Activated CD4-positive, alpha-beta T cell treated with anti-CD3 and anti-CD28 coated beads for 36 hours (primary cell): ENCODE data around the gene COL17A1. TPM values are rescaled to one million over a fixed set of nuclear protein-coding genes. Genes with fewer than 3 reads are reported as not detected.

Experiments
- ATAC-seq: fragments of 200-7000 bp; cut with Tn5 transposase; one replicate; pipeline ENCODE4 v1.10.0; 2021; ENCODE audit warnings: mild to moderate bottlenecking, moderate library complexity
- CTCF ChIA-PET: fragments of 350-600 bp; sonication (Branson Sonifier 250); formaldehyde crosslinking; loops from one replicate; lab custom pipeline; 2021; ENCODE audit warnings: antibody characterized with exemption; lab: Charles Lee
- POLR2A ChIA-PET: fragments of 350-600 bp; sonication (Branson Sonifier 250); formaldehyde crosslinking; loops from one replicate; lab custom pipeline; 2021; ENCODE audit warnings: antibody characterized with exemption, inconsistent platforms; lab: Charles Lee
- DNase-seq: peaks from one replicate; pipeline ENCODE4 v3.0.0-alpha.2; 2020
- H3K27ac Mint-ChIP-seq: one replicate; pipeline ENCODE4 v1.8.0; 2021; ENCODE audit warnings: mixed read lengths
- H3K27me3 Mint-ChIP-seq: one replicate; pipeline ENCODE4 v1.8.0; 2021; ENCODE audit warnings: mixed read lengths
- H3K36me3 Mint-ChIP-seq: one replicate; pipeline ENCODE4 v1.8.0; 2021; ENCODE audit warnings: low read depth, mixed read lengths
- H3K4me1 Mint-ChIP-seq: one replicate; pipeline ENCODE4 v1.8.0; 2021; ENCODE audit warnings: mixed read lengths
- H3K4me3 Mint-ChIP-seq: one replicate; pipeline ENCODE4 v1.8.0; 2021; ENCODE audit warnings: mild to moderate bottlenecking, moderate library complexity, mixed read lengths
- H3K9me3 Mint-ChIP-seq: one replicate; pipeline ENCODE4 v1.8.0; 2021; ENCODE audit warnings: low read depth, mixed read lengths
- intact Hi-C, 2 experiments: fragments of 100-400 bp; cut with DNase I in 1 of 2; cut with micrococcal nuclease in 1 of 2; formaldehyde crosslinking; loops; one replicate each; pipeline versions ENCODE4 v1.14.2 to v1.15.1; 2022 to 2024; cut with DNase I, micrococcal nuclease
- total RNA-seq, 2 experiments: library from RNA; stranded (reverse); gene quantifications; one replicate each; pipeline ENCODE4 v1.2.3, GENCODE V29; 2021

The COL17A1 gene
- total RNA-seq, 2 experiments from 2014 or later, result not detected

DNA sequence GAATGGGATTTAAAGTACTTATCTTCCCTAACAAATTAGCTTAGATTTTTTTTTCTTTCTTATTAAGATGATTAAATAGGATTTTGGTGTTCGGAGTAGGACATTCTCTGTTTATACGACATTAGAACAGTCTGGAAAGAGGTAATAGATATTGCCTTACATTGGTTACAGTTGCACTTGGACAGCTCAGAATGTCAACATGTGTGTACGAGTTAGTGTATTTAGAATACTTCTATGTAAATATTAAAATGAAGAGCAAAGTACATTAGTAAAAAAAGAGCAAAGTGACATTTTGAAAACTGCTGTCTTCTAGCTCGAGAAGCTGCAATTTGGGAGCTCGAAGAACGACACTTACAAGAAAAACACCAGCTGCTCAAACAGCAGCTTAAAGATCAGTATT lies 67.2 kb downstream of the COL17A1 start:
- ATAC-seq, result no peak
- Mint-ChIP-seq H3K36me3 (peaks cover 41% of the 10 kb centered on the region), H3K4me1 (peaks cover 21% of the 10 kb centered on the region), H3K9me3 (no peaks in the 10 kb centered on the region), H3K4me3 (no peak overlapping the region), H3K27me3 (no peaks in the 10 kb centered on the region), H3K27ac (no peak overlapping the region)
- POLR2A ChIA-PET, result no interaction called here
- intact Hi-C loops, result no loop called here
- CTCF ChIA-PET, result interaction anchor here (0.5 to 1.8 kb wide), 12 partner anchors 8 to 430 kb away, joined by 3 to 8 read pairs (median 4); no protein-coding TSS in a partner anchor
- no peak for DNase-seq

GRCh38 chr10:104016661-104017060 lies 69.0 kb downstream of the COL17A1 start:
- H3K4me1 Mint-ChIP-seq, result peaks cover 21% of the 10 kb centered on the region
- H3K4me3 Mint-ChIP-seq, result no peak overlapping the region
- H3K27me3 Mint-ChIP-seq, result no peaks in the 10 kb centered on the region
- no peaks in the 10 kb centered on the region for H3K9me3 Mint-ChIP-seq
- no peak for ATAC-seq
- ChIA-PET CTCF (interaction anchor here (1.5 to 1.8 kb wide), 4 partner anchors 10 to 129 kb away, joined by 3 to 8 read pairs (median 4); no protein-coding TSS in a partner anchor), POLR2A (interaction anchor here (1.1 kb wide), 1 partner anchor 128 kb away, joined by 3 read pairs; no protein-coding TSS in a partner anchor)
- peaks cover 32% of the 10 kb centered on the region for H3K36me3 Mint-ChIP-seq
- intact Hi-C loops, result loop anchor here in 1 of 2 experiments (1.0 kb wide), 1 partner anchor 106 kb away; the partner anchor contains the start of gene SFR1
- no peak for DNase-seq
- no peak overlapping the region for H3K27ac Mint-ChIP-seq

GRCh38 chr10:104014176-104014575 lies 71.5 kb downstream of the COL17A1 start:
- peaks cover 21% of the 10 kb centered on the region for H3K36me3 Mint-ChIP-seq

GRCh38 chr10:104013489-104013888 lies 72.2 kb downstream of the COL17A1 start:
- H3K4me1 Mint-ChIP-seq, result peaks cover 7% of the 10 kb centered on the region
- DNase-seq, result no peak
- no peaks in the 10 kb centered on the region for H3K9me3 Mint-ChIP-seq
- H3K27me3 Mint-ChIP-seq, result no peaks in the 10 kb centered on the region
- intact Hi-C loops, result no loop called here
- ATAC-seq, result no peak
- CTCF ChIA-PET, result interaction anchor here (0.9 to 3.6 kb wide), 6 partner anchors 8 to 129 kb away, joined by 3 to 11 read pairs (median 6); no protein-coding TSS in a partner anchor
- POLR2A ChIA-PET, result no interaction called here
- peaks cover 17% of the 10 kb centered on the region for H3K36me3 Mint-ChIP-seq
- no peak overlapping the region for H3K4me3 Mint-ChIP-seq
- H3K27ac Mint-ChIP-seq, result no peak overlapping the region

More at GRCh38 chr10:104014176-104014575, 71.5 kb downstream of the COL17A1 start:
- Mint-ChIP-seq H3K27ac (no peak overlapping the region), H3K4me1 (peaks cover 7% of the 10 kb centered on the region), H3K9me3 (no peaks in the 10 kb centered on the region), H3K27me3 (no peaks in the 10 kb centered on the region), H3K4me3 (no peak overlapping the region)
- ChIA-PET POLR2A (no interaction called here), CTCF (interaction anchor here (0.9 to 2.8 kb wide), 6 partner anchors 9 to 129 kb away, joined by 4 to 11 read pairs (median 4); no protein-coding TSS in a partner anchor)
- no peak for ATAC-seq
- no peak for DNase-seq
- intact Hi-C loops, result no loop called here

DNA sequence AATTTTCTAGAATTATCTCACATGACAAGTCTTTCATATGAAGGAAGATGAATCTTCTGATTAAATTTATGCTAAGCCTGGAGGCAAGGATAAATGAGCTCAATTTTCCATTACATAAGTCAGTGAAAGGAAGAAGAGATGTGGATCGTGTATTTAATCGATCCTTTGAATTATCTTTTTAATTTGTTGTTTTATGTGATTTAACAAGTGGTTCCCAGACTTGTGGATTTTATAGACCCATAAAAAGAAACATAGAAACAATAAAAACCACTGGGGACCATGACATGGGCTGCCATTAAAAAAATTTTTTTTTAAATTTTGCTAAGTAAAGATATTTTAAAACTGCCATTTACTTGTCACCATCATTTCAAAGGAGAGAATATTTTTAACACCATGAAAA lies 73.8 kb downstream of the COL17A1 start:
- no peaks in the 10 kb centered on the region for H3K27me3 Mint-ChIP-seq
- no peak overlapping the region for H3K27ac Mint-ChIP-seq
- POLR2A ChIA-PET, result no interaction called here
- CTCF ChIA-PET, result interaction anchor here (0.6 to 3.6 kb wide), 6 partner anchors 10 to 397 kb away, joined by 3 to 11 read pairs (median 3); no protein-coding TSS in a partner anchor
- DNase-seq (no peak), ATAC-seq (no peak)
- H3K4me1 Mint-ChIP-seq, result peaks cover 2% of the 10 kb centered on the region
- intact Hi-C loops, result no loop called here
- peaks cover 20% of the 10 kb centered on the region for H3K36me3 Mint-ChIP-seq
- H3K4me3 Mint-ChIP-seq, result no peak overlapping the region
- H3K9me3 Mint-ChIP-seq, result no peaks in the 10 kb centered on the region

DNA sequence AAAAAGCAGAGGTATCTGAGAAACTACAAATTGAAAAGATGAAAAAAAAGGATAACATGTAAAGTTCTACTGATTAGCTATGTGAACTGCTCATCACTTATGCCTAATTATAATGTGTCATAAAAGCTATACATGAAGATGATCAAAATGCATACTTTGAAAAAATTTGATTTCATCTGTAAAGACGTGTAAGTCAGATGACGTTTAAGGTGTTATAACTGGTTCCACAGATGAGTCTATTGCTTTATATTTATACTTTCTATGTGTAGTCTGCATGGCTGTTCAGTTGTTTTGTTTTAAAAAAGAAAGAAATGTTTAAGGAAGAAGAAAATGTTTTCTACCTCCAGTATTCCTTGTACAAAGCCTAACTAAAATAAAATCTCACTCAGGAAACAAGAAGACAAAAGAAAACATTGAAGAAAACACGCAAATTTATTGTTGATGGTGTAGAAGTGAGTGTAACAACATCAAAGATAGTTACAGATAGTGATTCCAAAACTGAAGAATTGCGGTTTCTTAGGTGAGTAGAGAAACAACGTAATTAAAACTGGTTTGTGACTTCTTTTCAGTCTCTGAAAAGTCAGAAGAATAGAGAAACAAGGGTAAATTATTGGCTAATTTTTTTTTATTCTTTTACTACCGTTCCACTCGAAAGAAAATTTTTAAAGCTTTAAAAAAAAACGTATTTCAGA lies 80.4 kb downstream of the COL17A1 start:
- POLR2A ChIA-PET, result interaction anchor here (0.6 to 0.7 kb wide), 3 partner anchors 88 to 1092 kb away, joined by 3 to 6 read pairs (median 4); partner anchors contain the start of gene SFR1
- Mint-ChIP-seq H3K27me3 (no peaks in the 10 kb centered on the region), H3K4me3 (no peak overlapping the region), H3K36me3 (peaks cover 40% of the 10 kb centered on the region), H3K27ac (peak overlapping the region; percentile 43), H3K9me3 (no peaks in the 10 kb centered on the region), H3K4me1 (peaks cover 8% of the 10 kb centered on the region)
- peak; percentile 63 for ATAC-seq
- DNase-seq, result no peak
- CTCF ChIA-PET, result interaction anchor here (0.8 to 2.5 kb wide), 4 partner anchors 9 to 117 kb away, joined by 3 to 11 read pairs (median 4); no protein-coding TSS in a partner anchor
- intact Hi-C loops, result no loop called here

GRCh38 chr10:104002911-104003310 lies 82.8 kb downstream of the COL17A1 start:
- no peaks in the 10 kb centered on the region for H3K27me3 Mint-ChIP-seq
- DNase-seq (no peak), ATAC-seq (no peak)
- peaks cover 46% of the 10 kb centered on the region for H3K36me3 Mint-ChIP-seq
- ChIA-PET POLR2A (no interaction called here), CTCF (interaction anchor here (0.7 to 1.1 kb wide), 2 partner anchors 8 to 15 kb away, joined by 3 to 4 read pairs; no protein-coding TSS in a partner anchor)
- H3K9me3 Mint-ChIP-seq, result no peaks in the 10 kb centered on the region
- H3K4me1 Mint-ChIP-seq, result peaks cover 8% of the 10 kb centered on the region
- no peak overlapping the region for H3K4me3 Mint-ChIP-seq
- intact Hi-C loops, result no loop called here
- no peak overlapping the region for H3K27ac Mint-ChIP-seq

- Mint-ChIP-seq H3K9me3 (no peaks in the 10 kb centered on the region), H3K4me3 (no peak overlapping the region), H3K27ac (no peak overlapping the region), H3K36me3 (peaks cover 48% of the 10 kb centered on the region), H3K4me1 (peaks cover 16% of the 10 kb centered on the region), H3K27me3 (no peaks in the 10 kb centered on the region)
- DNase-seq, result no peak
- ChIA-PET CTCF (interaction anchor here (0.9 to 1.8 kb wide), 3 partner anchors 9 to 109 kb away, joined by 3 to 4 read pairs (median 3); no protein-coding TSS in a partner anchor), POLR2A (no interaction called here)
- intact Hi-C loops, result no loop called here
- no peak for ATAC-seq
Observed at GRCh38 chr10:103998805-103999204, 86.9 kb downstream of the COL17A1 start.

DNA sequence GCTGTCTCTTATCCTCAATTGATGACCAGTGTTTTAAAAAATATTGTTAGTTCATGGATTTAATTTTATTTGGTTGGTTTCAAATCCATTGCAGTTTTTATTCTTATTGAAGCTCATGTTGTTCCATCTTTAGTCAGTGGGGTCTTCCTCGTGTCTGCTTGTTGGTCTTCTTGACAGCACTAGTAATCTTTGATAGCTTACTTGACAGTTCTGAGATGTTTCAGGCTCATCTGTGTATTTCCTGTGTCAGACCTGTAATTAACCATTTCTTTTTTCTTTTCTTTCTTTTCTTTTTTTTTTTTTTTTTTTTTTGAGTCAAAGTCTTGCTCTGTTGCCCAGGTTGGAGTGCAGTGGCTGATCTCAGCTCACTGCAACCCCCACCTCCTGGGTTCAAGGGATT lies 90.5 kb downstream of the COL17A1 start:
- peaks cover 18% of the 10 kb centered on the region for H3K4me1 Mint-ChIP-seq
- H3K27ac Mint-ChIP-seq, result no peak overlapping the region
- intact Hi-C loops, result no loop called here
- CTCF ChIA-PET, result interaction anchor here (0.7 to 1.1 kb wide), 3 partner anchors 8 to 945 kb away, joined by 3 to 4 read pairs (median 3); no protein-coding TSS in a partner anchor
- peaks cover 36% of the 10 kb centered on the region for H3K36me3 Mint-ChIP-seq
- no peak overlapping the region for H3K4me3 Mint-ChIP-seq
- DNase-seq (no peak), ATAC-seq (no peak)
- no peaks in the 10 kb centered on the region for H3K27me3 Mint-ChIP-seq
- no peaks in the 10 kb centered on the region for H3K9me3 Mint-ChIP-seq
- POLR2A ChIA-PET, result no interaction called here

DNA sequence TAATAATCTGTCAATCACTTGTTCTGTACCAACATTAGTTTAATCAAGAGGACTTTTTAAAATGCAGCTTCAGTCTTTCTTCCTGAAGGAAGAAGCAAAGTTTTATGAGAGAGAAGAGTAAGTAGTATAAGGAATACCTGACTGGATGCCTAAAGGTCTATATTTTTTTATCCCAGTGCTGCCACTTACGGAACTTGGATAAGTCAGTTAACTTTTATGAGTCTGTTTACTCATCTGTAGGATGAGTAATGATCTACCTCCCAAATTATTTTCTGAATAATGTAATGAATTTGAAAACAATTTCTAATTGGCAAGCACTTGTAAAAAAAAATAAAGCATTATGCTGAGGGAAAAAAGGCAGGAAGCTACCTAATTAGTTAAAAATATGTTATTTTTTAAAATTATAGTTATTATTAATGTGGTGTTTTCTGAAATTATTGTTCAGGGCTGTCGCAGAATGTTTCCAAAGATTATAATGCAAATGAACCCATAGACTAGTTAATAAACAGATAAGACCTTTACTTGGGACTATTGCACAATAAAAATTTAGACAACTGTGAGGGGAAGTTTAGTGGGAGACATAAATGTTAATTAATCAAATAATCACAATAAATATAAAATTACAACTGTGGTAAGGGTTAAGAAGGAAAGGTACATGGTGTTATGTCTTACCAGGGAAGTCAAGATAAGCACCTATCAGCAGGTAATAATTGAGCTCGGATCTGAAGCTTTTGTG lies 94.1 kb downstream of the COL17A1 start:
- peaks cover 17% of the 10 kb centered on the region for H3K36me3 Mint-ChIP-seq
- ATAC-seq, result no peak
- no peak overlapping the region for H3K27ac Mint-ChIP-seq
- no peak overlapping the region for H3K4me3 Mint-ChIP-seq
- peaks cover 28% of the 10 kb centered on the region for H3K4me1 Mint-ChIP-seq
- ChIA-PET POLR2A (interaction anchor here (0.7 kb wide), 1 partner anchor 12 kb away, joined by 3 read pairs; no protein-coding TSS in a partner anchor), CTCF (interaction anchor here (0.6 to 1.4 kb wide), 3 partner anchors 104 to 110 kb away, joined by 3 read pairs; no protein-coding TSS in a partner anchor)
- no peak for DNase-seq
- H3K9me3 Mint-ChIP-seq, result no peaks in the 10 kb centered on the region
- intact Hi-C loops, result no loop called here
- no peaks in the 10 kb centered on the region for H3K27me3 Mint-ChIP-seq

GRCh38 chr10:103990531-103990930 lies 95.1 kb downstream of the COL17A1 start:
- intact Hi-C loops, result no loop called here
- peaks cover 15% of the 10 kb centered on the region for H3K36me3 Mint-ChIP-seq
- H3K27me3 Mint-ChIP-seq, result no peaks in the 10 kb centered on the region
- H3K4me3 Mint-ChIP-seq, result no peak overlapping the region
- peaks cover 35% of the 10 kb centered on the region for H3K4me1 Mint-ChIP-seq
- ChIA-PET POLR2A (no interaction called here), CTCF (interaction anchor here (1.4 kb wide), 1 partner anchor 103 kb away, joined by 3 read pairs; no protein-coding TSS in a partner anchor)
- DNase-seq, result no peak
- no peak overlapping the region for H3K27ac Mint-ChIP-seq
- ATAC-seq, result no peak
- no peaks in the 10 kb centered on the region for H3K9me3 Mint-ChIP-seq
